GM23338 (cell line): ENCODE results near the gene DHRS3. TPM values are rescaled to one million over a fixed set of nuclear protein-coding genes. Genes with fewer than 3 reads are reported as not detected.
A peak's percentile ranks its signal among the peaks of the same experiment; 100 is the strongest.
"Not testable (repeated sequence)": the region's sequence is repeated elsewhere in the genome, so short reads cannot be mapped to it uniquely, and the experiment has no call there.

Source experiments
- ATAC-seq: fragments of 200-7000 bp; cut with Tn5 transposase; 3 replicates; pipeline ENCODE4 v1.9.1; 2020
- DNase-seq: peaks from one replicate; pipeline ENCODE4 v3.0.0-alpha.2; 2015; ENCODE audit warnings: low spot score
- H2AFZ ChIP-seq: fragments of 200-600 bp; sonication (generic); 2 replicates; pipeline ENCODE4 v1.8.0; 2016; ENCODE audit warnings: antibody characterized with exemption, mild to moderate bottlenecking, moderate library complexity
- H3F3A ChIP-seq: fragments of 200-600 bp; sonication (generic); replicated peaks from 2 replicates; pipeline ENCODE4 v1.8.0; 2017; ENCODE audit warnings: antibody characterized with exemption, mixed run types, low read depth
- H3K27ac ChIP-seq: fragments of 200-600 bp; sonication (generic); 2 replicates; pipeline ENCODE4 v1.6.1; 2016; ENCODE audit warnings: low read depth
- H3K27me3 ChIP-seq: fragments of 200-600 bp; sonication (generic); 2 replicates; pipeline ENCODE4 v1.8.0; 2016; ENCODE audit warnings: mild to moderate bottlenecking, mixed run types, moderate library complexity; ENCODE audit not compliant: insufficient read depth
- H3K36me3 ChIP-seq: fragments of 200-600 bp; sonication (generic); 2 replicates; pipeline ENCODE4 v1.8.0; 2016; ENCODE audit warnings: mild to moderate bottlenecking; ENCODE audit not compliant: insufficient read depth
- H3K4me1 ChIP-seq: fragments of 200-600 bp; sonication (generic); 2 replicates; pipeline ENCODE4 v1.8.0; 2016; ENCODE audit warnings: mild to moderate bottlenecking, moderate library complexity; ENCODE audit not compliant: insufficient read depth
- H3K4me2 ChIP-seq: fragments of 200-600 bp; sonication (generic); 2 replicates; pipeline ENCODE4 v1.7.1; 2017; ENCODE audit warnings: mixed run types
- H3K4me3 ChIP-seq: fragments of 200-600 bp; sonication (generic); 2 replicates; pipeline ENCODE4 v1.6.1; 2016; ENCODE audit warnings: mixed run types
- H3K79me2 ChIP-seq: fragments of 200-600 bp; sonication (generic); replicated peaks from 2 replicates; pipeline ENCODE4 v1.8.0; 2017; ENCODE audit warnings: mild to moderate bottlenecking; ENCODE audit not compliant: insufficient read depth
- H3K9me2 ChIP-seq: fragments of 200-600 bp; sonication (generic); 2 replicates; pipeline ENCODE4 v1.8.0; 2017; ENCODE audit not compliant: insufficient read depth
- H4K20me1 ChIP-seq: fragments of 200-600 bp; sonication (generic); replicated peaks from 2 replicates; pipeline ENCODE4 v1.8.0; 2017; ENCODE audit warnings: mild to moderate bottlenecking; ENCODE audit not compliant: insufficient read depth
- H3K27ac Mint-ChIP-seq: 2 replicates; pipeline ENCODE4 v1.8.0; 2020; ENCODE audit warnings: inconsistent platforms, mild to moderate bottlenecking, moderate library complexity, mixed read lengths
- H3K27me3 Mint-ChIP-seq: 3 replicates; pipeline ENCODE4 v1.8.0; 2022; ENCODE audit warnings: low read depth, mild to moderate bottlenecking, moderate library complexity, mixed read lengths, inconsistent platforms; ENCODE audit not compliant: insufficient read depth, poor library complexity
- H3K36me3 Mint-ChIP-seq: 3 replicates; pipeline ENCODE4 v1.8.0; 2021; ENCODE audit warnings: low read depth, mild to moderate bottlenecking, inconsistent platforms, moderate library complexity, mixed read lengths
- H3K4me1 Mint-ChIP-seq: 3 replicates; pipeline ENCODE4 v1.8.0; 2020; ENCODE audit warnings: mild to moderate bottlenecking, inconsistent platforms, mixed read lengths
- H3K4me3 Mint-ChIP-seq: 3 replicates; pipeline ENCODE4 v1.8.0; 2021; ENCODE audit warnings: moderate library complexity, mild to moderate bottlenecking, inconsistent platforms, mixed read lengths
- H3K9me3 Mint-ChIP-seq: 3 replicates; pipeline ENCODE4 v1.8.0; 2020; ENCODE audit warnings: moderate library complexity, mild to moderate bottlenecking, inconsistent platforms, mixed read lengths
- CTCF ChIP-seq, 2 experiments: fragments of 200-600 bp in 1 of 2; sonication (generic) in 1 of 2; conservative IDR thresholded peaks; 2 replicates each; pipeline versions ENCODE4 v1.5.1 to v1.6.1; 2016 to 2017; ENCODE audit warnings: antibody characterized with exemption in 2 of 2, low read depth in 2 of 2, mild to moderate bottlenecking in 2 of 2, moderate library complexity in 1 of 2
- ETS1 ChIP-seq: IDR thresholded peaks from 2 replicates; pipeline ENCODE4 v1.6.1; 2016; ENCODE audit warnings: antibody characterized with exemption
- EZH2 ChIP-seq: fragments of 200-600 bp; sonication (generic); IDR thresholded peaks from one replicate; pipeline ENCODE4 v1.8.0; 2017; ENCODE audit warnings: antibody characterized with exemption, mild to moderate bottlenecking, low read depth; ENCODE audit not compliant: unreplicated experiment
- POLR2AphosphoS5 ChIP-seq: IDR thresholded peaks from 2 replicates; pipeline ENCODE4 v1.6.1; 2016; ENCODE audit warnings: antibody characterized with exemption, low read depth
- ZNF114 ChIP-seq: fragments of 250-450 bp; sonication (Bioruptor Pico); IDR thresholded peaks from 2 replicates; pipeline ENCODE4 v1.5.0; 2020; ENCODE audit warnings: mild to moderate bottlenecking, moderate library complexity
- ZNF331 ChIP-seq: fragments of 250-450 bp; sonication (Bioruptor Pico); IDR thresholded peaks from 2 replicates; pipeline ENCODE4 v1.5.0; 2020; ENCODE audit warnings: low read depth, mild to moderate bottlenecking, moderate library complexity
- polyA plus RNA-seq: library from polyadenylated mRNA; unstranded; fragments of >200 nt; fragmentation: Nextera tagmentation; extraction: Ambion mirVana; gene quantifications from 2 replicates; pipeline ENCODE4 v1.2.1, GENCODE V29; 2016
- total RNA-seq: library from RNA; depleted of rRNA; stranded (reverse); fragments of >200 nt; shearing (Covaris generic); gene quantifications from 2 replicates; pipeline ENCODE4 v1.2.3, GENCODE V29; 2014

Gene DHRS3
- total and polyA plus RNA-seq, 2 experiments from 2014 or later, result 21.0 to 26.0 TPM

GRCh38 chr1:12539320-12539704 lies 78.7 kb downstream of the DHRS3 start (continued):
- peak; percentile 54 for TF ChIP-seq ZNF331 (CRISPR knock-in tag)

GRCh38 chr1:12538536-12538935 lies 79.5 kb downstream of the DHRS3 start:
- DNase-seq, H3K9me3 Mint-ChIP-seq: not testable (repeated sequence)

GRCh38 chr1:12537906-12538461 lies 80.0 kb downstream of the DHRS3 start:
- TF ChIP-seq POLR2AphosphoS5 (no peak), EZH2 (no peak), CTCF (conservative IDR thresholded peaks at IDR 0.05; ENCODE audit: low read depth in 2 of 2) (no peak)
- no peak overlapping the region for H3K27ac ChIP-seq
- Mint-ChIP-seq H3K4me3 (no peak overlapping the region), H3K27me3 (no peaks in the 10 kb centered on the region), H3K4me1 (peaks cover 14% of the 10 kb centered on the region), H3K36me3 (no peaks in the 10 kb centered on the region), H3K27ac (no peak overlapping the region), H3K9me3 (no peaks in the 10 kb centered on the region; the same call in 2 of the 3 replicates)
- no peaks in the 10 kb centered on the region for H3F3A ChIP-seq
- H3K4me3 ChIP-seq, result no peak overlapping the region
- no peaks in the 10 kb centered on the region; the same call in 1 of the 2 replicates for H3K4me1 ChIP-seq
- no peak overlapping the region for H2AFZ ChIP-seq
- no peak overlapping the region for H3K4me2 ChIP-seq
- H3K79me2 ChIP-seq, result no peaks in the 10 kb centered on the region
- no peaks in the 10 kb centered on the region for H3K9me2 ChIP-seq
- DNase-seq (no peak), ATAC-seq (no peak)
- H4K20me1 ChIP-seq, result no peaks in the 10 kb centered on the region
- no peaks in the 10 kb centered on the region for H3K36me3 ChIP-seq
- H3K27me3 ChIP-seq, result no peaks in the 10 kb centered on the region

More at GRCh38 chr1:12538536-12538935, 79.5 kb downstream of the DHRS3 start:
- H3K36me3 ChIP-seq, H3K4me1 ChIP-seq, H3K9me2 ChIP-seq, H3K27ac Mint-ChIP-seq, ATAC-seq, H3K79me2 ChIP-seq, H3K4me2 ChIP-seq, H3K4me3 Mint-ChIP-seq, H4K20me1 ChIP-seq, H3K27ac ChIP-seq, H3K36me3 Mint-ChIP-seq, H3K27me3 ChIP-seq, H2AFZ ChIP-seq, H3K27me3 Mint-ChIP-seq, H3K4me3 ChIP-seq, H3F3A ChIP-seq: not testable (repeated sequence)
- peaks cover 14% of the 10 kb centered on the region for H3K4me1 Mint-ChIP-seq

- no peaks in the 10 kb centered on the region; the same call in 2 of the 3 replicates for H3K9me3 Mint-ChIP-seq
- H3K4me1 ChIP-seq, result no peaks in the 10 kb centered on the region; the same call in 1 of the 2 replicates
- H3K36me3 Mint-ChIP-seq, result no peaks in the 10 kb centered on the region
- no peaks in the 10 kb centered on the region for H3F3A ChIP-seq
- no peaks in the 10 kb centered on the region for H4K20me1 ChIP-seq
- H3K4me1 Mint-ChIP-seq, result peaks cover 12% of the 10 kb centered on the region
- TF ChIP-seq ETS1, result no peak
- TF ChIP-seq ZNF114 (CRISPR knock-in tag), result no peak
- TF ChIP-seq EZH2, result no peak
- TF ChIP-seq CTCF (conservative IDR thresholded peaks at IDR 0.05; ENCODE audit: low read depth in 2 of 2), result no peak
- TF ChIP-seq POLR2AphosphoS5, result no peak
- H3K27me3 ChIP-seq, result no peaks in the 10 kb centered on the region
- ATAC-seq (no peak), DNase-seq (no peak)
- H3K4me3 Mint-ChIP-seq, result no peak overlapping the region
- no peaks in the 10 kb centered on the region for H3K79me2 ChIP-seq
- no peak overlapping the region for H3K4me2 ChIP-seq
- H3K27me3 Mint-ChIP-seq, result no peaks in the 10 kb centered on the region
- H3K27ac Mint-ChIP-seq, result no peak overlapping the region
- no peak overlapping the region for H3K27ac ChIP-seq
- no peaks in the 10 kb centered on the region for H3K9me2 ChIP-seq
- no peak overlapping the region for H3K4me3 ChIP-seq
- H3K36me3 ChIP-seq, result no peaks in the 10 kb centered on the region
- H2AFZ ChIP-seq, result peak overlapping the region; percentile 63; the same call in 1 of the 2 replicates
Observed at GRCh38 chr1:12537294-12537693, 80.7 kb downstream of the DHRS3 start.
